HG03039 (cell line): ENCODE measurements around the gene PLEKHD1.
A peak's percentile ranks its signal among the peaks of the same experiment; 100 is the strongest.
"Not testable (repeated sequence)": the region's sequence is repeated elsewhere in the genome, so short reads cannot be mapped to it uniquely, and the experiment has no call there.

Source experiments
- ATAC-seq: cut with Tn5 transposase; IDR thresholded peaks from one replicate; pipeline ENCODE4 v1.9.1; 2021; ENCODE audit warnings: mild to moderate bottlenecking, moderate library complexity; ENCODE audit not compliant: unreplicated experiment

PLEKHD1 gene

GRCh38 chr14:69480136-69480535 is 4.4 kb upstream of the PLEKHD1 start:
- no peak for ATAC-seq

GRCh38 chr14:69481815-69482568 is 2.5 kb upstream of the PLEKHD1 start:
- ATAC-seq = peak; percentile 82

GRCh38 chr14:69483765-69484443 is 624 bp upstream of the PLEKHD1 start:
- no peak for ATAC-seq

DNA sequence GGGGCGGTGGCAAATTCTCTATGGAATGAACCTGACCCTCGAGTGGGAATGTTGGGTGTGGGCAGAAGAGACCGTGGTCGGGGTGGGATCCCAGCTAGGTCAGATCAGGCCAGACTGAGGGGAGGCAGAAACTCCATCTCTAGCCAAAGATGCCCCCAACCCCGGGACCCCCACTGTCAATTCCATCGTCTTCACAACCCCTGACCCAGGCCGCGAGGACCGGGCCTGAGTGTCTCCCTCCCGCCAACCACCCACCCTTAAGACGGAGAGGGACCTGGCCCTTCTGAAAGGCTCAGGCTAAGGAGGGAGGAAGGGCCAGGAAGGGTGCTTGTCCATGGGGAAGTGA is 760 bp downstream of the PLEKHD1 start:
- ATAC-seq = no peak

GRCh38 chr14:69485701-69486100 is 1.2 kb downstream of the PLEKHD1 start:
- ATAC-seq = no peak

- no peak for ATAC-seq
These were observed 2.7 kb downstream of the PLEKHD1 start for GRCh38 chr14:69487226-69487625.

- ATAC-seq = no peak
These were observed 3.2 kb downstream of the PLEKHD1 start for GRCh38 chr14:69487771-69488170.

GRCh38 chr14:69489495-69489894 is 5.0 kb downstream of the PLEKHD1 start:
- ATAC-seq = no peak

GRCh38 chr14:69490219-69490918 is 5.8 kb downstream of the PLEKHD1 start:
- ATAC-seq = no peak

- ATAC-seq = no peak
These were observed 6.7 kb downstream of the PLEKHD1 start for GRCh38 chr14:69491193-69491592.

DNA sequence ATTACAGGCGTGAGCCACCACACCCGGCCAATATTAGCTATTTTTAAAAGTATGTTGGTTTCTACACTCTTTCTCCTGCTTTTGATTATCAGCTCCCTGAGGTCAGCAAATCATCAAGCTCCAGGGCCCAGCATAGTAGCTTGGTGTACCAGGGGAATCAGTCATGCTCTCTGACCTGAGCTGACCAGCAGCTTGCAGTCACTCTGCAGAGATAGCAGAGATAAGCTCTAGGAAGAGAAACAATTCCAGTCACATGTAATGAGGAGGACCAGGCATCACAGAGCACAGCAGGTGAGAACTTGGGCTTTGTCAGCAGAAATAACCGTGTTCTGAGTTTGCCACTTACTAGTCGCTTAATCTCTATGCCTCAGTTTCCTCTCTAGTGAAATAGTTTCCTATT is 8.5 kb downstream of the PLEKHD1 start:
- no peak for ATAC-seq

DNA sequence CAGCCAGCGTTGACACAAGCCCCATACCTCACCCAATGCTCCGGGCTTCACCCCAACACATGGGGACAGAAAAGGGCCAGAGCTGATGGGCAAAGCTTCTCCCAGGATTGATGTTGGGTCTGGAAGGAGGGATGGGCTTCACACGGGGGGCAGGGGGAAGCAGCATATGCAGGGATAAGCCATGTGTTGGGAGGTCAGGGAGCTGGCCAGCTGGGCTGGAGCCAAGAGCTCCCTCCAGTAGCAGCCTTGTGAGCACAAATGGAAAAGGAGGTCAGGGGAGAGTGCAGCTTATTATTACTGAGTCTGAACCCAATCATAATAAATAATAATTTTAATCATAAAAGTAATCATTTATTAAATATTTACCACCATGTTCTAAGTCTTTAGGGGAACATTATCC is 9.3 kb downstream of the PLEKHD1 start:
- no peak for ATAC-seq

DNA sequence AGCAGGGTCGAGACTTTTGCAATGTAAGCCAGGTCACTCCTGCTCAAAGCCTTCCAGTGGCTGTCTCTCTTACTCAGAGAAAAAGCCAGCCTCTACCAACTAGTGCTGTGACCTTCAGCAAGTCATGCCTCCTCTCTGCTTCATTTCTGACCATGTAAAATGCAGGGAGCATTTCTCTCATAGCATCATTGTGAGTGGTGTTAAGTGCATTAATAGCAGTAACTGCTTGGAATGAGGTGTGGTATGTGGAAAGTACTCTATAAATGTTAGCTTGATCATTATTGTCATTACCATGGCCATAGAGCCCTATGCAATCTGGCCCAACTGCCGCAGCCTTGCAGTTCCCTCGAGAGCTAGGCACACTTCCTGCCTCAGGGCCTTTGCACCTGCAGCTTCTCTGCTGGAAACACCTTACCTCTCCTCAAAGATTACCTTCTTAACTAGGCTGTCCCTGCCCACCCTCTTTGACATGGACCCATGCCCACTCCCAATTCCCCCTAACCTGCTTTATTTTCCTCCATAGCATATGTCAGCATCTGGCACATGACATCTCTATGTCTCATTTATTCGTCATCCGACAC is 10.9 kb downstream of the PLEKHD1 start:
- no peak for ATAC-seq

- ATAC-seq = not testable (repeated sequence)
These were observed 13.3 kb downstream of the PLEKHD1 start for GRCh38 chr14:69497866-69498265.

- ATAC-seq = not testable (repeated sequence)
These were observed 13.8 kb downstream of the PLEKHD1 start for GRCh38 chr14:69498286-69498685.

DNA sequence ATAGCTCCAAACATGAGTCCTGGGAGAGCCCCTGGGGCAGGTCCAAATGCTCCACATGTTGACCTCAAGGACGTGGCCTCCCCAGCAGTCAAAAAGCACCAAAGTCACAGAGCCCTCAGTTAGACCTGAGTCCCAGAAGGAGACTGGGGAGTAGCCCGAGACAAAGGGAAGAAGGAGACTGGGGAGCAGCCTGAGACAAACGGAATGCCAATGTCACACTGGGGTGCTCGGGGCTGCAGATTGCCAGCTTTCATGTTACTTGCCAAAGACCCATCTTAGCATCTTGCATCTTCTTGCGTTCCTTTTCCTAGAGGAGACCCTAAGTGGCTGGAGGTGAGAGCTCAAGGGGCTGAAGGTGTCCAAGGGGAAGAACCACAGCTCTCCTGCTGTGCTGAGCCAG is 14.9 kb downstream of the PLEKHD1 start:
- ATAC-seq = no peak

DNA sequence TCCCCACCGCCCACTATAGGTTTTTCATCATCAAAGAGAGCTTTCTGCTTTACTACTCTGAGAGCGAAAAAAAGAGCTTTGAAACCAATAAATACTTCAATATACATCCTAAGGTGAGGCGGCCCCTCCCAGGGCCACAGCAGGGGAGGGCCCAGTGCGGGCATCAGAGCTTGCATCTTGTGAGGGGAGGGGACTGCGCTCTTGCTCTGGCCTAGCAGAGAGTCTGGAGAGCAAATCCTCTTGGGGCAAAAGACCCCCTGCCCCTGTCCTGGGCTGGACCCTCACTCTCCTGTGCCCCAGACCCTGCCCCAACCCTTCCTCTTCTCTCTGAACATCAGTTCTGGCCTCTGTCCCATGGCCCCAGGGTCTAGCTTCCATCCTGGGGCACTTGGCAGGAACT is 15.6 kb downstream of the PLEKHD1 start:
- no peak for ATAC-seq

GRCh38 chr14:69500736-69501135 is 16.2 kb downstream of the PLEKHD1 start:
- ATAC-seq = no peak

GRCh38 chr14:69501423-69501838 is 16.9 kb downstream of the PLEKHD1 start:
- ATAC-seq = no peak

DNA sequence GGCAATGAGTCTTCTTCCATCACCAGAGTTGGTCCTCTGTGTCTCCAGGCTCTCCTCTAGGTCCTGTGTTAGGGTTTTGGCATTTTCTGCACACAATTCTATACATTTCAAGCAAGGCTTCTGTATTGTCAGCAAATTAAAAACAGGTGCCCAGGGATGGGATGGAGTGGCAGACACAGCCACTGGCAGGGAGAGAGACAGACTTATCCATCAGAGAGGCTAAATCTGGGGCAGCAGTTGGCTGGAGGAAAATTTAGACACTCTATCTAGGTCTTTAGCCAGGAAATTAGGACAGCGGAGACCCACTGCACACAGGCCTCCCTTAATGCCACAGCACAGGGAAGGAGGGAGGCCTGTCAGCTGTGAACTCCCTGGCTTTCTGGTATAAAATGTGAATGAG is 20.2 kb downstream of the PLEKHD1 start:
- ATAC-seq = no peak

- no peak for ATAC-seq
These were observed 21.1 kb downstream of the PLEKHD1 start for GRCh38 chr14:69505338-69506240.
